H1 (cell line): ENCODE measurements around the gene RALA. TPM values are rescaled to one million over a fixed set of nuclear protein-coding genes. Genes with fewer than 3 reads are reported as not detected.

Source experiments
- CHD7 ChIP-seq: fragments of 300-600 bp; sonication (generic); IDR thresholded peaks from 2 replicates; pipeline ENCODE4 v1.7.1; 2012; ENCODE audit warnings: low read length, moderate library complexity, mild to moderate bottlenecking, inconsistent platforms; ENCODE audit not compliant: insufficient replicate concordance
- EP300 ChIP-seq, 2 experiments: IDR thresholded peaks; 1 replicate in 1 of 2; 2 replicates in 1 of 2; pipeline ENCODE4 v1.6.1; 2011 to 2012; ENCODE audit warnings: low read depth in 2 of 2, low read length in 2 of 2, mild to moderate bottlenecking in 2 of 2, borderline replicate concordance in 1 of 2, inconsistent platforms in 1 of 2, moderate library complexity in 1 of 2
- JUN ChIP-seq: IDR thresholded peaks from 2 replicates; pipeline ENCODE4 v1.6.1; 2011; ENCODE audit warnings: low read depth, mild to moderate bottlenecking, improper control_type of control experiment, low read length
- MAFK ChIP-seq: IDR thresholded peaks from 2 replicates; pipeline ENCODE4 v1.6.1; 2012; ENCODE audit warnings: low read depth, mild to moderate bottlenecking, improper control_type of control experiment, low read length
- PHF8 ChIP-seq: fragments of 200-600 bp; sonication (generic); conservative IDR thresholded peaks from 2 replicates; pipeline ENCODE4 v1.7.1; 2012; ENCODE audit warnings: low read depth, mild to moderate bottlenecking, inconsistent platforms, low read length, moderate library complexity
- POU5F1 ChIP-seq: IDR thresholded peaks from 2 replicates; pipeline ENCODE4 v1.6.1; 2011; ENCODE audit warnings: low read depth, mild to moderate bottlenecking, low read length, moderate library complexity
- RAD21 ChIP-seq, 2 experiments: IDR thresholded peaks in 1 of 2; conservative IDR thresholded peaks in 1 of 2; 2 replicates each; pipeline ENCODE4 v1.6.1; 2011; ENCODE audit warnings: low read depth in 2 of 2, low read length in 2 of 2, improper control_type of control experiment in 1 of 2, inconsistent platforms in 1 of 2, mild to moderate bottlenecking in 1 of 2, moderate library complexity in 1 of 2
- TEAD4 ChIP-seq: IDR thresholded peaks from 2 replicates; pipeline ENCODE4 v1.6.1; 2012; ENCODE audit warnings: low read depth, low read length, inconsistent platforms, mixed read lengths
- USF2 ChIP-seq: IDR thresholded peaks from 2 replicates; pipeline ENCODE4 v1.6.1; 2011; ENCODE audit warnings: low read length, improper control_type of control experiment
- polyA plus RNA-seq, 7 experiments: library from polyadenylated mRNA; depleted of rRNA in 3 of 7; stranded (reverse) in 5 of 7; unstranded in 2 of 7; fragments of >200 nt in 5 of 7; fragments of 200-250 nt in 2 of 7; gene quantifications; 1 replicate in 5 of 7; 2 replicates in 1 of 7; 4 replicates in 1 of 7; pipeline versions ENCODE4 v1.2.1 to v1.2.3, GENCODE V29; 2011 to 2013; ENCODE audit warnings: missing spikeins in 2 of 7, mixed read lengths in 2 of 7
- total RNA-seq: library from RNA; stranded (reverse); fragmentation: NEBNext Ultra II Directional; extraction: Animal tissue kit (Norgen Biotek cat#: 25700); gene quantifications from 2 replicates; pipeline ENCODE4 v1.2.1, GENCODE V29; 2021

Gene RALA
- total and polyA plus RNA-seq, 2 of the 8 experiments (the other 6 are each of a cell fraction or from before 2014, with no cell fraction given): 24.1 to 72.8 TPM

- TF ChIP-seq CHD7 (no peak), RAD21 (IDR thresholded peaks at IDR 0.05 in 1 of 2, conservative IDR thresholded peaks at IDR 0.05 in 1 of 2; ENCODE audit: low read depth in 2 of 2, low read length in 2 of 2) (no peak), PHF8 (no peak), EP300 (IDR thresholded peaks at IDR 0.05; ENCODE audit: borderline replicate concordance in 1 of 2, low read depth in 2 of 2, low read length in 2 of 2) (no peak), USF2 (no peak), MAFK (no peak), TEAD4 (no peak), JUN (no peak), POU5F1 (no peak)
Measured at GRCh38 chr7:39577229-39577874, 46.0 kb upstream of the RALA start (continued).
